GM23248 (cell line): Measurements from ENCODE around the gene KAT5.

Experiments used
- EZH2 ChIP-seq: fragments of 200-600 bp; sonication (generic); IDR thresholded peaks from 2 replicates; pipeline ENCODE4 v1.6.1; 2018; ENCODE audit warnings: antibody characterized with exemption, mild to moderate bottlenecking; ENCODE audit not compliant: insufficient read depth, poor library complexity, severe bottlenecking
- EZH2phosphoT487 ChIP-seq: fragments of 200-600 bp; sonication (generic); IDR thresholded peaks from 2 replicates; pipeline ENCODE4 v1.6.1; 2018; ENCODE audit warnings: antibody characterized with exemption, moderate library complexity, mild to moderate bottlenecking, low read depth; ENCODE audit not compliant: insufficient read depth

DNA sequence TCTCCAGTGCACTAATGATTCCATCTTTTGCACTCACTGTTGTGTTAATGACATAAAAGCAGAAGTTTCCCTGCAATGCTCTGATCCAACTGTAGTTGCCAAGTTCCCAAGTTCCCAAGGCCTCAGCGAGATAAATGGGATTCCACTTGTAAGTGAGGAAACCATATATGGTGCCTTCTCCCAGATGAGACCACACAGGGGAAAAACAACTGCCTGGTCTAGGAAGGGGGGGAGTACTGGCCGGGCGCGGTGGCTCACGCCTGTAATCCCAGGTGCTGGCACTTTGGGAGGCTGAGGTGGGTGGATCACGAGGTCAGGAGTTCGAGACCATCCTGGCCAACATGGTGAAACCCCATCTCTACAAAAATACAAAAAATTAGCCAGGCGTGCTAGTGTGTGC is 26.1 kb upstream of the KAT5 start:
- TF ChIP-seq EZH2, result no peak
- no peak for TF ChIP-seq EZH2phosphoT487
